GM18873 (cell line): ENCODE results near the gene FBXL22.

Experiments used
- ATAC-seq: cut with Tn5 transposase; IDR thresholded peaks from one replicate; pipeline ENCODE4 v1.9.1; 2021; ENCODE audit warnings: mild to moderate bottlenecking, moderate library complexity, moderate number of reproducible peaks; ENCODE audit not compliant: unreplicated experiment, low FRiP score

The FBXL22 gene

DNA sequence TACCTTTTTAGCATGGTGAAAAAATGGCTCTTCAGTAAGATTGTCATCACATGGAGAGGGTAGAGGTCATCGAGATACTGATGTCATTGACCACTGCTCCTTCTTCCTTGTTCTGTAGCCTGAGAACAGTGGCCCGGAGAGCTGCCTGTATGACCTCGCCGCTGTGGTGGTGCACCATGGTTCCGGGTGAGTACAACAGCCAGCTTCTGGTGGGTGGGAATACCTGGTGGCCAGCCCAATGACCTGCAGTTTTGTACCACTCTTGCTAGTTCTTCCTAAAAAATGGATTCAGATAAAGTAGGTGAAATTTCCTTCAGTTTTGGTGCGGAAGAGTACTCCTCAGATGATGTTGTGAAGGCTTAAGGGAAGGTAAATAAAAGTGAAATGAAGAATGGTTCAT is 8.4 kb upstream of the FBXL22 start:
- ATAC-seq: no peak

DNA sequence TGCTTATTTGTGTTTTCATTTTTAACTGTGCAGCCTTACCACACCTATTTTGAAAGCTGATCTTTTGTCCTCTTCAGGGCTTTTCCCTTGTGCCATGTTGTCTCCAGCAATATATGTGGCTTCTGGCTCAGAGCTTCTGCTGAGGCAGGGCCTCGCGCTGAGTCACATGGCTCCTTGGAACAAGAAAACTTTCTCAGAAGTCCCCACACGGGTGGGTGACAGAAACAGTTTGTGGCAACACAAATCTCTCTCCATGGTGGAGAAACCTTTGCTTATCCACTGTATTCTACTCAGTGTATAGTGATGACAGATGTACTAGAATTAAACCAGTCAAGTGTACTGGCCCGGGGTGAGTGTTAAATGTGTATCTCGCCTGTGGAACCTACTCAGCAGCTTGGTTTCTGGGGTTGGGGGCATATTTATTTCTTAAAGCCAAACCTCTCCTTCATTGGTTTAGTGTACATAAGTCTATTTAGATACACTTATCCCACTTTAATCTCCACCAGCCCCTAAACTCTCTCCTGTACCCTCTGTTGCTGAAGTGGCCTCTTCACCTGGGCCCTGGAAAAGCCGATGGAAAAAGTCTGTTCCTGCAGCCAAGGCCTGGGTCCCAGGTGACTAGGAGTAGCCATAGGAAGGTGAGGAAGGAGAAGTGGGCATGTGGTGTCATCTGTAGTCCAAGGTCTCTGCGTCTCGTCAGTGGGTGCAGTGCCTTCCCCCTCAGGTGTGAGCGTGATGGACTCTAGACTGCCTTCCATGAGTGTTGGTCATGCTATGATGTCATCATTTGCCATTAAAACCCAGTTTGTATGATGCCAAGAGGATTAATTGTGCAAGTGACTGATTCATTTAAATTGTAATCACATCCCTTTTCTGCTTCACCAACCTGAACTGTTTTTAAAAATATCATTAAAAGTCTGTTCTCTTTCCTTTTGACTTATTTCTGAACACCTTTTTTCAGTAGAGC is 3.2 kb upstream of the FBXL22 start:
- no peak for ATAC-seq

DNA sequence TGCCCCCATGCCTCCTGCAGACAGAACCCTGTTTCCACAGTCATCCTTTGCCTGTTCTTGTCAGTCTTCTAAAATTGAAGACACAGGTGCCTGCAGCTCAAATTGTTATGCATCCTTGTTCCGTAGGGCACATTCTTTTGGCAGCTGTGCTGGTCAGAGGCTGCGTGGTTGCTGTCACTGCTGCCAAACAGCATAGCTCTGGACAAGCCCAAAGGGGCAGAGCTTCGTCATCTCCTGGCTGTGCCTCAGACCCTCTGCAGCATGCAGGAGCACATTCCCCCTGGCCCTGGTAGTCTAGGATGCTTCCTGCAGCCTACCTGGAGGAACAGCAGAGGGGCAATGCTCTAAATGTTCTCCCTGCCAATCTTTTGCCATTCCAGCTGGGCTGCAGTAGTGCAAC is 2.1 kb upstream of the FBXL22 start:
- ATAC-seq: no peak

DNA sequence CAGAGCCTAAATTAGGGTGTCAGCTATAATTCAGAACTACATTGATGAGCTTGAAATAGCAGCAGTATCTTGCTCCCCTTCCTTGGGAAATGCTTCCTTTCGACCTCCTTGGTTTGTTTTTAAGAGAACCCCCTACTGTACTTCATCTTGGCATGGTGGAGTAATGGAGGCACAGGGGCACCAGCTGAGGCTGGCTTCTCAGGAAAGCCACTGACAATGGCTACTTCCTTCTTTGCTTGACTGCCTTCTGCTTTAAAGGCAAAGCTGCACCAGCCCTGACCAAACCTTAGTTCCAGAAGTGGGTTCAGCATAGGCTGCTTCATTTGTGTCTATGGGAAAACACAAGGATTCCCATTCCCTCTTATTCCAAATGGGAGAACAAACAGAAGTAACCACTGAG is 1.5 kb upstream of the FBXL22 start:
- ATAC-seq: no peak

GRCh38 chr15:63596676-63597037 is 530 bp upstream of the FBXL22 start:
- ATAC-seq: no peak

DNA sequence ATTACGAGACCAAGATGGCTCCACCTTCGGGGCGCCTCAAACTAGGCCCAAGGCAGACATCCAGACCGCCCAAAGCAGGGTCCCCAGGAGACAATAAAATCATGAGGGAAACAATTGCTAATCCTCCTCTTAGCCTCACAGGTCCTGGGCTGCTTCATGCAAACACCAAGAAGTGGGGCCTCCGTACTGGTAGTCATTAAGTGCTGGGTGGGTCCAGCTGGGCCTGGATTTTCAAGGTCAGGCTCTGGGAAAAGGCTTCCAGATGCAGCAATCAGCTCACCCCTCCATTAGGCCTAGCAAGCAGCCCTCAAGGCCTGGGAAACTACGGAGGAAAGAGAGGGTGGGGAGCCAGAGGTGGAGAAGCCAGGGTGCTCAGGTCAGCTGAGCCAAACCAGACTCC is 634 bp downstream of the FBXL22 start:
- ATAC-seq: no peak

DNA sequence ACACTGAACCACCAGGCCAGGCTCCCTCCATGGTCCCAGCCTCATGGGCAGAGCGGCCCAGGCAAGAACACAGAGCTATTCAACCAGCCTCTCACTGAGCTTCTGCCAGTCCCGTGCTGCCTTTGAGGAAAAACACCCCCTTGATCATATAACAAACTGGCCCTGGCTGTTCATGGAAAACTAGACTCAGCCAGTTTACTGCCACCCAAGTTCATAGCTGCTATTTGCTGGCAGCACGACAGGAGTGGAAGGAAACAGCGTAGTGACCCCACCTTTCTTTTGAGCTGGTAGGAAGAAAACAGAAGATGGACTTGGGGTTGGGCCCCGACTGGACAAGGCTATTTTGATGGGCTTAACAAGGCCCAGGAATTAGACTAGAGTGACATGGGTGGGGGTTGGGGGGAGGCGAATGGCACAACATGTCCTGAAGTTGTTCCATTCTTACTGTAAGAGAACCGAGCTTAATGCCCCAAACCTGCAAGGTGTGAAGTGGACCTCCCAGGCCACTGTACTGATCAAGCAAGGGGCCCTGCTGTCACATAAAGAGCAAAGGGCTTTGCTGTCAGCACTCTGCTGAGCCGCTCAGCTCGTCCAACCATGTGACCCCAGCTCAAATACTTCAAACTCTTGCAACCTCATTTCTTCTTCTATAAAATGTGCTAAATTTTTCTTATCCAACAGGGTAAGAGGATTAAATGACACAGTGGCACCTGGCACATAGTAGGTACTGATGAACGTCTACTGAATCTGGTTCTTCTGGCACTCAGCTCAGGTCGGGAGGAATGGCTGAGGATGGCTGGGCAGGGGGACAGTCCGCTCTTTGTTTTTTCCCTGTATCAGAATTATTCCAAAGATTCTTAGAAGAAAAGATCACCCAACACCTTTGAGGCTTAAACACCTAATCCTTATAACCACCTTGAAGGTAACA is 1.6 kb downstream of the FBXL22 start:
- no peak for ATAC-seq

- ATAC-seq: no peak
Measured at GRCh38 chr15:63599401-63600000, 2.3 kb downstream of the FBXL22 start.

DNA sequence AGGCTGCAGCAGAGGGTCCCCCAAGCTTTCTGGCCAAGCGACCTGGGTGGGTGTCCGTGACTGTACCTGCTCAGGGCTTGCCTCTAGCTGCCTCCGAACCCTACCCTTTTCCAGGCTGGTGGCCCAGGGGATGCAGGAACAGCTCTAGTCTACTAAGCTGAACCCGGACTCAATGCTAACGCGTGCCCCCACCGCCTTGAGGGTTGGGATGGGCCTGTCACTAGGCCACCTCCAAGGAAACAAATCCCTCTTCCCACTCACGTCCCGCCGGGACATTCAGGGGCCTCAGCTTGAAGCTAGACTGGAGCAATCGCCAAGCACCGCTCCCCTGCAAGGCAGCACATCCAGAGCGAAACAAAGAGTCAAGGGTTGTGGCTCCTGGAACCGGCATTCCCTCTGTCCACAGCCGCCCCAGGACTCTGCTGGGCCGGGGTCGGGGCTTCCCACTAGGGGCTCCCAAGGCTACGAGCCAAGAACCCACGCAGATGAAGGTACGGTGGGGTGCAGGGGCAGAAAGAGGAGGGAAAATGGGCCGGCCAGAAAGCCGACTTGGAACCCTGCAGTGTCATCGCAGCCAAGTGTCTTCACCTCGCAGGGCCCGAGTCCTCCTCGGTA is 2.9 kb downstream of the FBXL22 start:
- peak; percentile 7 for ATAC-seq

GRCh38 chr15:63600616-63601025 is 3.4 kb downstream of the FBXL22 start:
- peak; percentile 57 for ATAC-seq

GRCh38 chr15:63601026-63601703 is 4.0 kb downstream of the FBXL22 start:
- peak; percentile 6 for ATAC-seq

- no peak for ATAC-seq
Measured at GRCh38 chr15:63601704-63602185, 4.6 kb downstream of the FBXL22 start.

- no peak for ATAC-seq
Measured at GRCh38 chr15:63602595-63602994, 5.4 kb downstream of the FBXL22 start.

DNA sequence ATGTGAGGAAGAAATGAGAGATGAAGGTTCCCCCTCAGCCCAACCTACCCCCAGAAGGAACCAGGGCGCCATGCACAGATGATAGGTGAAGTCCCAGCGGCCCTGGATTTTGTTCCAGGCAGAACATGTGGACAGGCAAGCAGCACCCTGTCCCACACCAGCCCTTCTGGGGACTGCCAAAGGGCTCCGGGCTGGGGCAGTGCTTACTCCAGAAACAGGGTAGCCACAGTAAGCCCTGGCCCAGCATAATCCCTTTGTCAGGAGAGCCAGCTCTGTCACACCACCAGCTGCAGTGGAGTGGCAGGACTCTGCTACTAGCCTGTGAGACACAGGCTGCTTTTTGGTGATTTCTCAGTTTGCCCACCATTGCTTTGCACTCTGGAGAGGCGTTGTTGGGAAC is 6.3 kb downstream of the FBXL22 start:
- no peak for ATAC-seq

DNA sequence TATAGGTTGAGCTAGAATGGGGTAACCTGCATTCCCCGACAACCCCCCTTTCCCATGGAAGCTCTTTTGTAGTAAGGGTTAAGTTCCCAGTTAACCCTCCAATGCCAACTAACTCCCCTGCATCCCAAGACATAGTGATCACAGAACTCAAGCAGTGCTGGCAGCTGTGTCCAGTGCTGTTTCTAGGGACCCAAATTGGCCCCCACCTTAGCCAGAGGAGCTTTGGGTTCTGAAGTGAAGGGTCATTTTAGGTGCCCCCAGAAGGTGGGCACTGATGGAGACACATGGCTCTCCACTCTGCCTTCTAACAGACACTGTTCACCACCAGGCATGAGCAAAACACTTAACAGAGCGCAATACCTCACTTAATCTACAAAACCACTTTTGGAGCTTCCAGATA is 7.1 kb downstream of the FBXL22 start:
- ATAC-seq: no peak

GRCh38 chr15:63605036-63605435 is 7.8 kb downstream of the FBXL22 start:
- ATAC-seq: no peak

GRCh38 chr15:63605816-63606215 is 8.6 kb downstream of the FBXL22 start:
- ATAC-seq: no peak

GRCh38 chr15:63606308-63606707 is 9.1 kb downstream of the FBXL22 start:
- ATAC-seq: no peak

DNA sequence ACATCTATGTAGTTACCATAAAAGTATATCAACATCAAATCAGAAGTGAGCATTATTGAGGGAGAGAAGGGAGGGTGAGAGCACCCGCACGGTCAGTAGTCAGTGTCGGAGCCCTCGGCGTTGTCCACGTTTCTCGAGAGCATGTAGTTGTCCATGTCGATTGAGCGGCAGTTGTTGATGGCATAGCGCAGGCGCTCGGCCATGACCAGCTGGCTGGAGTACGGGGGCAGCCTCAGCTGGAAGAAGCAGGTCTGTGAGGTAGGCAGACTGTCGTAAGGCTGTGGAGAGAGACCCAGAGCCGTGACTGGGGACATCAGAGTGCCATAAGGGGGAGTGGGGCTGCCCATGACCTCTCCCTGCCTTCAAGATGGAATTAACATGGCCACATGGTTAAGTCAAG is 11.8 kb downstream of the FBXL22 start:
- no peak for ATAC-seq

DNA sequence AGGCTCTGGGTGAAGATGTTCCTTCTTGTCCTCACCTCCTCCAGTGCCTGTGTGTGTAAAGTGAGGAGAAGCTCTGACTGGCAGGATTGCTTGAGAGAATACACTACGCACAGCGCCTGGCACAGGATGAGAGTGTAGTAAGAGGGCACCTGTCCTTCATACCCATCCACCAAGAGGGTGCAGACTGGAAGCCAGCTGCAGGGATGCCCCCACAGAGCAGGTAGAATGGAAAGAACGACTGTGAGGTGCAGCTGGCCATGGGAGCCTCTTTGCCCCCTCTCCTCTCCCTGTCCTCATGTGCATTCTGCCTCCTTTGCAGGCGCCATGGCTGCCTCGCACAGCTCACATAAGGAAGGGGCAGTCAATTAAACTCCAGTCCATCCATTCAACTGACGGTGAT is 12.3 kb downstream of the FBXL22 start:
- no peak for ATAC-seq
